Stimulated activated CD4-positive, alpha-beta T cell treated with anti-CD3 and anti-CD28 coated beads, Interleukin-12 subunit alpha, Interleukin-12 subunit beta, amount 100 ng/mL, for 48 hours (primary cell): ENCODE measurements around the gene IGLL5.

Experiments used
- DNase-seq, 3 donors: peaks; one replicate each; pipeline ENCODE4 v3.0.0-alpha.2; 2020; ENCODE audit warnings: low read depth in 2 of 3, low spot score in 1 of 3

The IGLL5 gene

DNA sequence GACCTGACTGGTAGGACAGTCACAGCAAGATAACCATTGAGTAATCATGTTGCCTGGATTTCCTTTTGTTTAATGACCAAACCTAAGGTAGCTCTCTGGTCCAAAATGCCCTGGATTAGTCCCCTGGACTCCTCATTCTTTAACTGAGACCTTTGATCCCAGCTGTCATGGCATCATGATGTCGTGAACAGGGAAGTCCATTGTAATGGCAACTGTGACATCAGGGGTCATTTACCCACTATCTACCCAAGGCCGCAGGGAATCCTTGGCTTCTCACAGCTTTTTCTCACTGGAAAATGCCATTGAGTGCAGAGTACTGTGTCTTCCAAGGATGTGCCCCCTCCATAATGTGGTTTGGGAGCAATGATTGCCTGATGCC is 29.1 kb upstream of the IGLL5 start:
- DNase-seq, result no peak

DNA sequence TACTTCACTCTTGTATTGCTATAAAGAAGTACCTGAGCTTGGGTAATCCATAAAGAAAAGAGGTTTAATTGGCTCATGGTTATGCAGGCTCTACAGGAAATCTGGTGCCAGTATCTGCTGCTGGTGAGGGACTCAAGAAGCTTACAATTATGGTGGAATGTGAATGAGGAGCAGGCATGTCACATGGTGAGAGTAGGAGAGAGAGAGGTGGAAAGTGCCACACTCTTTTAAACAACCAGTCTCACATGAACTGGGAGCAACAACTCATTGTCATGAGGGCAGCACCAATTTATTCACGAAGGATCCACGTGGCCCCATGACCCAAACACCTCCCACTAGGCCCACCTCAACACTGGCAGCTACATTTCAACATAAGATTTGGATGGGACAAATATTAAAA is 24.6 kb upstream of the IGLL5 start:
- no peak for DNase-seq

DNA sequence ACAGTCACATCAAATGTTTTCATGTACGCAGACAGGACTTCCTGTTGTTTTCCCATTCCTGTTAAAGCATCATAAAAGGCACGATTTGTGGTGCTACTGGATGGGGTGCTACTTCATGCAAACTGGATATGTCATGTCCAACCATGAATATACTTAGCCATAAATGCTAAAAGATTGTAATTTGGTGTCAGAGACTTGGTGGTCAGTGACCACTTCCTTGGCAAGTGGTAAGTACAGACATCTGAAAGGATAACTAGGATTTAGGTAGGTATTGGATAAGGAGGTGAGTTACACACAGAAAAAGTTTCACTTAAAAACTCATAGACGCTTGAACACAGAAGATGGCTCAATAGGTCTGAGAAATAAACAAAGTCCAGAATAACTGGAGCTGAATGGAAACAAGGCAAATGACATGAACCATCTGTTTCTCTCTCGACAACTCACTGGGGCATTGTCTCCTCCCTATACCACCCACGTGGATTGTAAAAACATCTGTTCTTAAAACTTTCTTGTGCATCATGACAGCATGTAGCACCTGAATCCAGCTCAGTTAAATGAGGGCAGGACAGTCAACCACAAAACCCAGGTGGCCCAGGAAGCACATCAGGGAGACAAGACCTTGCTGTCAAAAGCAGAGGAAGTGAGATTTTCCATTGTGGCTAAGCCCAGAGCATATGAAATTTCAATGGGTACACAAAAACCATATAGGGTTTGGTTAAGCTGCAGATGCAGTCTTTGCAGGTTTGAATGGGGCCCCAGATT is 22.1 kb upstream of the IGLL5 start:
- DNase-seq, result peak; percentile 23 to 37 (median 35)

DNA sequence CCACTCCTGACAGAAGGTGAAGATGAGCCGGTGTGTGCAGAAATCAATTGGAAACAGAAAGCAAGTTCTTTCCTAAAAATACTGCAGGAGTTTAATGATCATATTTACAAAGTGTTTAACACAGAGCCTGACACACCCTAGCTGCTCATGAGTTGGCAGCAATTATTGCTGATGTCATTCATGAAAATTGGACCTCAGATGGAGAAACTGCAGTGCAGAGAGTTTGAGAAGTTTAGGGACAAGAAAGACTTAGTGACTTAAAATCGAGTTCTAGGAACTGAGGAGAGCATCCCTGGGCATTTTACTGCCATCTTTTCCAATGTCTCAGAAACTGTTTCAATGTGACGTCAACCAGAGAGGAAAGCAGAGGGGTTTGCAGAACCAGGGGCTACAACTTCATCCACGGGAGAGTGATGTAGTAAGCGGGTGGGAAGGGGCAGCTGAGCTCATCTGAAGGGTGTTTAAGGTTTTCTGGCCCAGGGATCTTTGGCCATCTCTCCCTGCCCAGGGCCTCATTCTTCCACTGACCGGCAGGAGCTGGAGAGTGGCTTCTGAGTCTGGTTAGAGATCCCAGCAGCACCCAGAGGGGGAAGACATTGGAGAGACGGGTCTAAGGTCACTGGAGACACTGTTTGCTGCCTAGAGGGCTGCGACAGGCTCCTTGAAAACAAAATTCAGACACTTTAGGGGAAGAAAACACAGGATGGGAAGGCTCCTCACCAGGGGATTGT is 21.1 kb upstream of the IGLL5 start:
- no peak for DNase-seq

DNA sequence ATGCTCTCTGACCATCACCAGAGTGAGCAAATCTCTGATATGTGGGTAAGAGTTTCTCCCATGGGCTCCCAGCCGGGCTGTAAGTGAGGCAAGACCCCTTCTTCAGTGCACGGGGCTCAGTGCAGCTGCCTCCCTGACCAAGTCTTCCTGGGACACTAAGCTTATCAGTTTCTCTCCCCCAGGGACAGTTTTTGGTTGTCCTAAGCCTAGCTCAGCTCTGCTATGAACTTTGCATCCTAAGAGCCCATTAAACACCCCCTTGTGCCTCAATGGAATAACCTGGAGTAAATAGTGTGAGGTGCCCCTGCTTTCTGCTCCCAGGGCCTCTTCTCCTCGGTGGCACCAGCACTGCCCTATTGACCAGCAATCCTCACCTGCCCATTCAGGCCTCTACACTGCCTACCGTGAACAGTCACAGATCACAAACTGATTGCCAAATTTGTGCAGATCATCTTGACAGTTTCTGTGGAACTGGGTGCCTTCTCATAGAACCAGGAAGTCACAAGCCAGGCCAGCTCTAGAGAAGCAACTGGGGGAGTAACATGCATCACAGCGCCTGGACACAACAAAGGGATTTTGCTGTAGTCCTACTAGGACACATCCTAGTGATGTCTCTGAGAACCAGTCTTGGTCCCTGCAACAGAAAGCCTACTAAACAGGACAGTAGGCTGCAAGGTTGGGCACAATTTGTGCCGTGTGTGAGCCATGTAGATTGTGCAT is 19.5 kb upstream of the IGLL5 start:
- DNase-seq, result no peak

DNA sequence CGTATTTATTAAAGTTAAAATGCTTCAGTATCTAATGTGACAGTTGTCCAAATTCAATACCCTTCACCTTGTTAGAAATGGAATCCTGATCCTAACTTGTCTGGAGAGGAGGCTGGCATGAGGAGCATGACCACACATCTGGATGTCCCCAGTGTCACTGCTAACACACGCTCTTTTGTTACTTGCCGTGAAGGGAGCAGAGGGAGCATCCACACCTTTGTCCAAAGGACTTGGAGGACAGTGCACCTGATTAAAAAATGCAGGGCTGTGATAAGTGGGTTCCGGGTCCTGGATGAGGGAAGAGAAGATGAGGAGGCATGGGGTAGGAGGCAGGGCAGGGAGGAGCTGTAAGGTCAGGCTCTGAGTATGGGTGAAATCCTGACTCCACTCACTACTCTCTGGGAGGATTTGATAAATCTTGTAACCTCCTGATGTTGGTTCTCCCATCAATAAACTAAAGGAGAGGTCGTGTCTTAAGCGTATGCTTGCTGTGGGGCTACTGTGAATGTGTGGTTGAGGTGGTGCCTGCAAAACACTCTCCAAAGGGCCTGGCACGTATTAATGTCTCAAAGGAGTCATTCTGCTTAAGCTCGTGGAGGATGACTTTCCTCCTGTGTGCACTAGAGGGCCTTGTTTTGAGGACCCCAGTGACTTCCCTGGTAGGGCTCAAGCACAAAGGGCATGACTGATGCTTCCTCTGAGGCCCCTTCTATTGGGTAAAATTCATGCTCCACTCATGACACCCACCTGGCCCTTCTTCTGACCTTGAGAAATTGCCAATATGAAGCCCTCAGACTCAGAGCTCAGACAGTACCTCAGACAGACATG is 16.8 kb upstream of the IGLL5 start:
- no peak for DNase-seq

DNA sequence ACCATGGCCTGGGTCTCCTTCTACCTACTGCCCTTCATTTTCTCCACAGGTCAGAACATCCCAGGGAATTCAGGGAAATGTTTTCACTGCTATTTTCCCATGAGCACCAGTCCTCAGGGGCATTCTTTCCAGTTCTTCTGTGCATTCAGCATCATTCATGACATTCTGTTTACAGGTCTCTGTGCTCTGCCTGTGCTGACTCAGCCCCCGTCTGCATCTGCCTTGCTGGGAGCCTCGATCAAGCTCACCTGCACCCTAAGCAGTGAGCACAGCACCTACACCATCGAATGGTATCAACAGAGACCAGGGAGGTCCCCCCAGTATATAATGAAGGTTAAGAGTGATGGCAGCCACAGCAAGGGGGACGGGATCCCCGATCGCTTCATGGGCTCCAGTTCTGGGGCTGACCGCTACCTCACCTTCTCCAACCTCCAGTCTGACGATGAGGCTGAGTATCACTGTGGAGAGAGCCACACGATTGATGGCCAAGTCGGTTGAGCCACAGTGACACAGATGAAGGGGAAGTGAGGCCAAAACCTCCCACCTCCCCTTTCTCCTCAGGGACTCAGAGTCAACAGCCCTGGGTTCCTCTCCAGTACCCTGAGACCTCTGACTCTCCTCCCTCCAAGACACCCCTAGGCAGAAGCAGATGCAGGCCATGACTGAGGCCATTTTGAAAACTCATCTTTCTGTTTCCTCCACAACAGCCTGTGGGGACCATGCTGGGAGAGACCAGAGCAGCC is 15.9 kb upstream of the IGLL5 start:
- no peak for DNase-seq

DNA sequence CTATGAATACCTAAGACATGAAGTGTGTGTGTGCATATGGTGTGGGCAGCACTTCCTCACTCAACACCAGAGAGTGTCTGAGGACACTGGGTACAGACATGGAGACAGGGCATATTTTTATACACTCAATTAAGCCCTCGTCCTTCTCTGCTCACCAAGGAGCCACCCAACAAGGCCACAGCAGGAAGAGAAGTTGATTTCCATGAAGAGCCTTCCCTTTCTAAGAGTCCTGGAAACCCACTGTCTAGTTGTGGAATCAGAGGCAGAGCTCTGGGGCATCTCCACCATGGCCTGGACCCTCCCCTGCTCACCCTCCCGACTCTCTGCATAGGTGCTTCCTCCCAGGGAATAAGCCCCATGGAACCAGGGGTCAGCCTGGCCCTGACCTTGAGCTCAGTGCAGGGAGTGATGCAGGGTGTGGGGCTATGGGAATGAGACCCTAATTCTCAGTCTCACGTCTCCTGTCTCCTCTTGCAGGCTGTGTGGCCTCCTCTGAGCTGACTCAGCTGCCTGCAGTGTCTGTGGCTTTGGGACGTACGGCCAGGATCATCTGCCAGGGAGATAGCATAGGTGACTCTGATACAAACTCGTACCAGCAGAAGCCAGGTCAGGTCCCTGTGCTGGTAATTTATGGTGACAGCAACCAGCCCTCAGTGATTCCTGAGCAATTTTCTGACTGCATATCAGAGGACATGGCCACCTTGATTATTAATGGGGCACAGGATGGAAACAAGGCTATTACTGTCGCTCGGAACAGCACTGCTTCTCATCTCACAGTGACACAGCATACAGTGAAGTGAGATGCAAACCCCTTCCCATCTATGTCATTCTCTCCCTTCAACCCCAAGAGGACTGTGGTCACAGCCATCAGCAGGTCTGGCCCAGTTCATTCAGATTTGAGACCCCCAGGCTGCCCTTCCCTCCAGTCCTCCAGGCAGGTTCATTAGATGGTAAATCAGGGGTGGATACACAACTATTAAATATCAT is 14.6 kb upstream of the IGLL5 start:
- no peak for DNase-seq

DNA sequence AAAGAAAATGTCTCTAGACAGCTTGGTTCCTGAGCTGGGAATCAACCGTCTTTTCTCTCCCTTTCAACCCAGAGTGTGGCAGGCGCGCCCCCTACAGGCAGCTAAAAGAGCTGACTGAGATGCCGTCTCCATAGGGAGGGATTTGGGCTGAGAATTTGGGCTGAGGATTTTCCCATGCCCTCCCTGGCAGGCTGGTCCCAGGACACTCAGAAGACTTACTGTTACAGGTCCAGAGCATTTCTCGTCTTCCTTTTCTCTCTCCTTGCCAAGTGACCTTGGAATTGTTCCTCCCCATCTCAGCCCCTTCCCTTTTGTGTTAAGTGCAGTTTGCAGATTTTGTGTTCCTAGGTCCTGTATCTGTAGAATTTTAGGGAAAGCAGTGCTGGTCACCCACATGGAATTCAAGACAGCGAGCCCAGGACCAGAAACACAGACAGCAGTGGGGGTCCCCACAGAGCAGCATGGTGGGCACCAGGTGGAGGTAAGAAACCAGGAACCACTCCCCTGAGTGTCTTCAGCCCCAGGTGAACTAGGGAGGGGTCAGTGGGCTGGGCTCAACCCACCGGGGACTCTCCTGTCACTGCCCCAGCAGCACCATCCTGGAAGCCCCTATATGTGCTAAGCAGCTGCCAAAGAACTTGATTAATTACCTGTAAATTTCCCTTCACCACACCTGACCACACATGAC is 9.9 kb upstream of the IGLL5 start:
- DNase-seq, result peak; percentile 44 to 74 (median 66)

DNA sequence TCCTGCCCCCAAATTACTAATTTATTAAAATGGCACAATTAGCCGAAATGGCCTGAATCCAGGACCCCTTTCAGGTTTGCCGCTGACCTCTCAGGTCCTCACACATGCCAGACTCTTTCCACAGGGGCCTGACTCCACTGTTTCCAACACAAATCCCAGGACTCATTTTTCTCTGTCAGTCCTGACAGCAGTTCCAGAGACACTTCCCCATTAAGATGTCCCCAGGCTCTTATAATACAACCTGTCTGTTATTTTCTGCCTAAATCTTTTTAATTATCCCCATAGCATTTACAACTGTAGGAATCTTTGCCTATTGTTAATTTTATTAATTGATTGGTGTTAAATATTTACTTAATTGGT is 9.4 kb upstream of the IGLL5 start:
- no peak for DNase-seq

DNA sequence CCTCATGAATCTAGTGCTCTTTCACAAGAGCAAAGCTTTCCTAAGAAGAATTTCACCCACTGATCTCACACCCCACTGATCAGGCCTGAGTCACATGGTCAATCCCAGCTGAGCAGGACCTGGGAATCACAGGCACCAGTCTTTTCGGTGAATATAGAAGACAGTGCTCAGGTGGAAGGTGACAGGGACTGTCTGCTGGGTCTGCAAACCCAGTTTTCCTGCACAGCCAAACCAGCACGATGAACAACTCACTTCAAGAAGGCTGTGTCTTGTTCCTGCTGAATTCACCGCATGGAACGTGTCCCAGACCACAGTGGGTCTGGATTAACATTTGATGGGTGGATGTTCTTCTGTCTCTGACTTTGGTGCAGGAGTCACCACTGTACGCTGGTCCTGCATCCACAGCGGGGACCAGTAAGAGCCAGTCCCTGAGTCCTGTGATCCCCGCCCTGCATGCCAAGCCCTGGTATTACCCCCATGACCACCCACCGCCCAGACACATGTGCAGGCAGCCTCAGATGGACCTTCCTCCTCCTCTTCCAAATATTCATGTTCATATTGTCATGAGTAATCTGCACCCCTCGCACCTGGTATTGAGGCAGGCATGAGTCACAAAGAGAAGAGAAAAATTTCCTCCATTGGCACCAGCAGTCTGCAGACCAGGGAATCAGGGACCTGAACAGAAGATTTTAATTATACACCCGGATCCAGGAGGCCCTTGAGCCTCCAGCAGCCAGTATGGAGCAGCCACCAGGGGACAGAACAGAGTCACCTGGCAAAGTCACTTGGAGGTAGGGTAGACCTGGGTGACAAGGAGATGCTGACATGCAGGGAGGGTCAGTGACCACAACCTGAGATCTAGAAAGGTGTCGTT is 8.6 kb upstream of the IGLL5 start:
- no peak for DNase-seq

DNA sequence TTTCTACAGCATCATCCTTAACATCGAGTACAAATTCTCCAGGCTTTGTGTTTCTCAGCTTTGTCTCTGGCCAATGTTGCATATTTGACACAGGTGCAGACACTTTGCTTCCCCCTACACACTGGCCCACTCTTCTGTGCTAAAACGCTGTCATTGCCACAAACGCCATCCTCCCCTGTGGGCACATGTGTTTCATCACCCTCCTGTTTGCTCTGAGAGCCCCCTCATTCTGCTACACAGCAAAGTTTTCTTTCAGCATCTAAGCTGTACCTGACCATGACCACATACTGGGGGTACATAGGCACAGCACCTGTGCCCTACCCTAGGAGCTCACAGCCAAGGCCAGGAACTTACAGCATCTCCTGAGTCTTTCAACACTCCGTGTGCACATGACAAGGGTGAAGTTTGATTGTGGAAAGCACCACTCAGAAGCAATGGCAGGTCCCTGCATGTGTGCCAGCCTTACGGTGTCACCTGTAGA is 7.9 kb upstream of the IGLL5 start:
- no peak for DNase-seq

DNA sequence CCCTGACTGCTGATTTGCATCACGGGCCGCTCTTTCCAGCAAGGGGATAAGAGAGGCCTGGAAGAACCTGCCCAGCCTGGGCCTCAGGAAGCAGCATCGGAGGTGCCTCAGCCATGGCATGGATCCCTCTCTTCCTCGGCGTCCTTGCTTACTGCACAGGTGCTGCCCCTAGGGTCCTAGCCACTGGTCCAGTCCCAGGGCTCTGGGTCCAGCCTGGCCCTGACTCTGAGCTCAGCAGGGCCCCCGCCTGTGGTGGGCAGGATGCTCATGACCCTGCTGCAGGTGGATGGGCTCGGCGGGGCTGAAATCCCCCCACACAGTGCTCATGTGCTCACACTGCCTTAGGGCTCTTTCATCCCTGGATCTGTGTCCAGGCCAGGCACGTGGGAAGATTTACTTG is 7.0 kb upstream of the IGLL5 start:
- DNase-seq, result no peak

DNA sequence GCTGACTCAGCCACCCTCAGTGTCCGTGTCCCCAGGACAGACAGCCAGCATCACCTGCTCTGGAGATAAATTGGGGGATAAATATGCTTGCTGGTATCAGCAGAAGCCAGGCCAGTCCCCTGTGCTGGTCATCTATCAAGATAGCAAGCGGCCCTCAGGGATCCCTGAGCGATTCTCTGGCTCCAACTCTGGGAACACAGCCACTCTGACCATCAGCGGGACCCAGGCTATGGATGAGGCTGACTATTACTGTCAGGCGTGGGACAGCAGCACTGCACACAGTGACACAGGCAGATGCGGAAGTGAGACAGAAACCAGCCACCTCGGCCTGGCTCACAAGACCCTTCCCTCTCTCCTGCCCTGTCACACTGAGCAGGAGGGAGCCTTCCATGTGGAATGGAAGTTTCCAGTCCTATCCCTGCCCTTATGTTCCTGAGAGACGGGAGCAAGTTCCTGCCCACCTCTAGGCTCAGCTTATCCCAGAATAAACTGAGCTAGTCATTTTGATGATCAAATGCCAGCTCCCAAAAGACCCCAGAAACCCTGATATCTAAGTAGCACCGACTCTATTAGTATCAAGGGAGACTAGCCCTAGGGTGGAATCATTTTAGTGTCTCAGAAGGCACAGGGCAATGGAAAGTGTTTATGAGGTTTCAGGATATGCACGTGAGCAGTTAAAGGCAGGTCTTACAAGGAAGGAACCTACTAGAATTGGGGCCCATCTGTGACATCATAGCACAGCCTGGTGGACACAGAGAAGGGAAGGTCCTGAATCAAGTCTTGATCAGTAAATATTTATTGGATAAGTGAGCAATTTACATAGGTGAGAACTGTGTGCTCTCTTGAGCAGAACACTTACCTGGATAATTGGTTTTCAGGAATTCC is 6.3 kb upstream of the IGLL5 start:
- DNase-seq, result no peak

DNA sequence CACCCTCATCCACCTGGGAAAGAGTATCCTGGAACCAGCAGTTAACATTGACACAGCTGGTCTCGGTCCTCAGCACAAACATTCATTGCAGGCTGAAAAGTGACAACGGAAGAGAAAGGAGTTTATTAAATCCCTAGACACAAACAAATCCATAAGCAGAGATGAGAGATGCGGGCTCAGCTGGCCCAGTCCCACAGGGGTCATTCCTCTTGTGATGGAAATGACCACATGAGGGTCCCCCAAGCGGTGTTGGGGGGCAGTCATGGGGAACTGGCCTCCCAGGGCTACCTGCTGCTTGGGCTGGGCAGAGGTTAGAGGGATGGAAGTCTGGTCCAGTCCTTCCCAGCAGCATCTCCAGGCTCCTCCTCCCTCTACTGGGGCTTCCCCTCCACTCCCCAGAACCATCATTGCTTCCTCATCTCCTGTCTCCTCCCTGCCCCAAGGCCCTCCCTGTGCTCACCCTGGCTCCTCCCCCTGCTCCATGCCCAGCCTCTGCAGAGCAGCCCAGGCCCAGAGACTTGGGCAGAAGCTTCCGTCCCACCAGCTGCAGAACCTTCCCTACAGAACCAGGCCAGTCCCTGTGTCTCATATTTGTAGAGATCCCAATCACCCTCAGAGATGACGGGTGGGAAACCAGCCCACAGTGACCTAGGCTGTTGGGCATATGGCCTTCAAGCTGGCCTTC is 5.4 kb upstream of the IGLL5 start:
- no peak for DNase-seq

DNA sequence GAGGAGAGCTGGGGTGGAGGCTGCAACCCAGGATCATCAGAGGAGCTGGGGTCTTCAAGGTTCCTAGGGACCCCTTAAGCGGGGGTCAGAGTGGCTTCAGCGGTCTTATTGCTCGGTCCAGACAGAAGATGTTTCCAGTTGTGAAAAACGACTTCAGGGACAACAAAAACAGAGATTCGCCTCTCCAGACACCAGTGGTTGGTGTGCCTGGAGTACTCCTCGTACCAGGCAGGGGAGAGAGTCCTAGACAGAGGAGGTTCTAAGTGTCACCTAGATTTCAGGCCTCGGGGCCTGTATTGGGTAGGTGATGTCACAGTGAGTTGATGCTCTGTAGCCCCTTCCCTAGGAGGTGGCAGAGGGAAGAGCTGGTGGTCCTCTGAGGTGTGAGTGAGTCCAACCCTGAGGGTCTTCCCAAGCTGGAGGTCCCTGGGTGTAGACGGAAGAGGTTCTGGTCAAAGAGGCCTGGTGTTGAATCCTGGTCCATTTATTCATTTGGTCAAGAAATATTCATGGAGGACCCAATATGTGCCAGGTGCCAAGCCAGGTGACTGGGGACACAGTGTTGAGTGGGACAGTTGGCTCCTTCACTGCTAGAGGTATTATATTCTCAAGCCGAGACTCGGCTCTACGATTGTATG is 4.4 kb upstream of the IGLL5 start:
- DNase-seq, result no peak
